H54 (cell line): ENCODE results near the gene PPM1K.

ENCODE experiments used
- DNase-seq: peaks from one replicate; pipeline ENCODE4 v3.0.0; 2011; ENCODE audit warnings: low spot score, mixed read lengths; ENCODE audit not compliant: insufficient read length
- FAIRE-seq: peaks from 3 replicates; lab custom pipeline; 2011; peaks lifted over from hg19 to GRCh38; lab: Jason Lieb, UNC
- POLR2A ChIP-seq: IDR thresholded peaks from 2 replicates; pipeline ENCODE4 v1.6.1; 2011; ENCODE audit warnings: low read depth, mild to moderate bottlenecking, low read length

PPM1K gene

GRCh38 chr4:88291003-88291402 is 6.6 kb upstream of the PPM1K start:
- DNase-seq (no peak), FAIRE-seq (no peak)
- TF ChIP-seq POLR2A = no peak

GRCh38 chr4:88286897-88287296 is 2.5 kb upstream of the PPM1K start:
- no peak for TF ChIP-seq POLR2A
- no peak for DNase-seq

GRCh38 chr4:88285235-88285653 is 883 bp upstream of the PPM1K start:
- FAIRE-seq (no peak), DNase-seq (no peak)
- no peak for TF ChIP-seq POLR2A

More at GRCh38 chr4:88286897-88287296, 2.5 kb upstream of the PPM1K start:
- FAIRE-seq = no peak

- FAIRE-seq (no peak), DNase-seq (peak; percentile 23)
- TF ChIP-seq POLR2A = peak; percentile 5; the same call in 1 of the 2 replicates
These were observed 511 bp downstream of the PPM1K start for GRCh38 chr4:88283661-88284438.

- FAIRE-seq (no peak), DNase-seq (no peak)
- no peak for TF ChIP-seq POLR2A
These were observed 4.0 kb downstream of the PPM1K start for GRCh38 chr4:88280228-88280795.

GRCh38 chr4:88277711-88278225 is 6.6 kb downstream of the PPM1K start:
- DNase-seq (no peak), FAIRE-seq (no peak)
- no peak for TF ChIP-seq POLR2A

GRCh38 chr4:88276952-88277710 is 7.2 kb downstream of the PPM1K start:
- FAIRE-seq (no peak), DNase-seq (no peak)
- TF ChIP-seq POLR2A = no peak

- FAIRE-seq (no peak), DNase-seq (no peak)
These were observed 8.3 kb downstream of the PPM1K start for GRCh38 chr4:88275949-88276515.

GRCh38 chr4:88275516-88275915 is 8.8 kb downstream of the PPM1K start:
- no peak for TF ChIP-seq POLR2A
- DNase-seq (no peak), FAIRE-seq (no peak)

More at GRCh38 chr4:88275949-88276515, 8.3 kb downstream of the PPM1K start:
- TF ChIP-seq POLR2A = no peak

GRCh38 chr4:88268913-88269312 is 15.4 kb downstream of the PPM1K start:
- no peak for DNase-seq
- no peak for TF ChIP-seq POLR2A
- no peak for FAIRE-seq

GRCh38 chr4:88264336-88264735 is 20.0 kb downstream of the PPM1K start:
- FAIRE-seq (no peak), DNase-seq (no peak)
- no peak for TF ChIP-seq POLR2A

- TF ChIP-seq POLR2A = no peak
- no peak for FAIRE-seq
- no peak for DNase-seq
These were observed 26.6 kb downstream of the PPM1K start for GRCh38 chr4:88257726-88258125.

- DNase-seq = no peak
- no peak for TF ChIP-seq POLR2A
- no peak for FAIRE-seq
These were observed 29.2 kb downstream of the PPM1K start for GRCh38 chr4:88255111-88255510.
